WTC11 (cell line): Measurements from ENCODE around the gene FAM107B. TPM values are rescaled to one million over a fixed set of nuclear protein-coding genes. Genes with fewer than 3 reads are reported as not detected.

Experiments used
- ATAC-seq: fragments of 200-7000 bp; cut with Tn5 transposase; 2 replicates; pipeline ENCODE4 v1.10.0; 2021; ENCODE audit warnings: mild to moderate bottlenecking, moderate library complexity
- CTCF ChIA-PET: fragments of 300-600 bp; sonication (Branson Sonifier 250); formaldehyde crosslinking; loops from one replicate; lab custom pipeline; 2021; ENCODE audit warnings: antibody characterized with exemption; lab: Charles Lee
- POLR2A ChIA-PET: fragments of 350-600 bp; sonication (Branson Sonifier 250); formaldehyde crosslinking; loops from one replicate; lab custom pipeline; 2021; ENCODE audit warnings: antibody characterized with exemption; lab: Charles Lee
- DNase-seq: peaks from one replicate; pipeline ENCODE4 v3.0.0; 2021; ENCODE audit warnings: low spot score
- H3K27ac Mint-ChIP-seq: 2 replicates; pipeline ENCODE4 v1.8.0; 2021; ENCODE audit warnings: mixed read lengths
- H3K27me3 Mint-ChIP-seq: 2 replicates; pipeline ENCODE4 v1.8.0; 2021; ENCODE audit warnings: low read depth, mild to moderate bottlenecking, moderate library complexity, mixed read lengths
- H3K36me3 Mint-ChIP-seq: 2 replicates; pipeline ENCODE4 v1.8.0; 2021; ENCODE audit warnings: mixed read lengths
- H3K4me1 Mint-ChIP-seq: 2 replicates; pipeline ENCODE4 v1.8.0; 2022; ENCODE audit warnings: mixed read lengths
- H3K4me3 Mint-ChIP-seq: 2 replicates; pipeline ENCODE4 v1.8.0; 2021; ENCODE audit warnings: mild to moderate bottlenecking, moderate library complexity, mixed read lengths
- H3K9me3 Mint-ChIP-seq: 2 replicates; pipeline ENCODE4 v1.8.0; 2021; ENCODE audit warnings: mixed read lengths
- ATF1 ChIP-seq: sonication (generic); formaldehyde crosslinking; IDR thresholded peaks from 2 replicates; pipeline ENCODE4 v1.8.1; 2023; ENCODE audit warnings: mild to moderate bottlenecking, moderate library complexity, missing genetic modification reagents
- CREM ChIP-seq: sonication (generic); formaldehyde crosslinking; IDR thresholded peaks from 2 replicates; pipeline ENCODE4 v1.8.1; 2022; ENCODE audit warnings: mild to moderate bottlenecking, missing genetic modification reagents, moderate library complexity
- CTCF ChIP-seq: fragments of 200-600 bp; IDR thresholded peaks from 2 replicates; pipeline ENCODE4 v1.8.0; 2022; ENCODE audit warnings: antibody characterized with exemption
- ELF4 ChIP-seq: sonication (generic); formaldehyde crosslinking; IDR thresholded peaks from 2 replicates; pipeline ENCODE4 v1.8.1; 2022; ENCODE audit warnings: low read depth, mild to moderate bottlenecking, moderate library complexity, missing genetic modification reagents
- FOXP1 ChIP-seq: sonication (generic); formaldehyde crosslinking; IDR thresholded peaks from 2 replicates; pipeline ENCODE4 v1.8.0; 2022; ENCODE audit warnings: missing genetic modification reagents, mild to moderate bottlenecking, moderate library complexity, borderline replicate concordance
- JAZF1 ChIP-seq: fragments of 250-450 bp; sonication (Bioruptor Pico); IDR thresholded peaks from 2 replicates; pipeline ENCODE4 v1.9.0; 2021; ENCODE audit warnings: moderate library complexity, mild to moderate bottlenecking, inconsistent platforms
- MAX ChIP-seq: sonication (generic); formaldehyde crosslinking; IDR thresholded peaks from 2 replicates; pipeline ENCODE4 v1.8.0; 2022; ENCODE audit warnings: mild to moderate bottlenecking, missing genetic modification reagents
- SMAD4 ChIP-seq: sonication (generic); formaldehyde crosslinking; IDR thresholded peaks from 2 replicates; pipeline ENCODE4 v1.8.0; 2022; ENCODE audit warnings: mild to moderate bottlenecking, missing genetic modification reagents
- ZMAT4 ChIP-seq: fragments of 250-450 bp; sonication (Bioruptor Pico); IDR thresholded peaks from 2 replicates; pipeline ENCODE4 v1.9.0; 2021; ENCODE audit warnings: mild to moderate bottlenecking
- ZNF138 ChIP-seq: sonication (generic); formaldehyde crosslinking; conservative IDR thresholded peaks from 2 replicates; pipeline ENCODE4 v1.8.1; 2022; ENCODE audit warnings: mild to moderate bottlenecking, moderate library complexity, missing genetic modification reagents
- total RNA-seq: library from RNA; stranded (reverse); gene quantifications from 3 replicates; pipeline ENCODE4 v1.2.3, GENCODE V29; 2021
- TF ChIP-seq, protein P1 (sequence below): sonication (generic); formaldehyde crosslinking; IDR thresholded peaks from 2 replicates; pipeline ENCODE4 v1.8.1; 2023; ENCODE audit warnings: mild to moderate bottlenecking, missing genetic modification reagents
- TF ChIP-seq, protein P2 (sequence below): sonication (generic); formaldehyde crosslinking; IDR thresholded peaks from 2 replicates; pipeline ENCODE4 v1.8.1; 2023; ENCODE audit warnings: mild to moderate bottlenecking, missing genetic modification reagents, moderate library complexity
- TF ChIP-seq, protein P3 (sequence below): fragments of 250-450 bp; sonication (Bioruptor Pico); IDR thresholded peaks from 2 replicates; pipeline ENCODE4 v1.9.0; 2021; ENCODE audit warnings: mild to moderate bottlenecking, borderline replicate concordance

The FAM107B gene
- total RNA-seq, 1 experiment from 2014 or later = 22.4 TPM

DNA sequence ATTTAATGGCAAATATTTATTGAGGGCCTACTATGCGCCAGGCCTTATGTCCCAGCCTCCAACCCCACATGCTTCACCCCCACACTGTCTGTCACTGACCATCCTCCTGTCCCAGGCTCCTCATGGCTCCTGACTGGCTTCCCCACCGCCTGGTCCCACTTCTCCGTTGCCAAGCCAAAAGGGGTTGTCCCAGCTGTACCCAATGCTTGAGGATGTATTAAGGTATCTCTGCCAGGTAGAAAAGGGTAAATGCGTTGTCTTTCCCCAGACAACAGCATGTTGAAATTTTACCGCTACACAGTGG lies 275.1 kb downstream of the FAM107B start (continued):
- TF ChIP-seq, protein P1, sequence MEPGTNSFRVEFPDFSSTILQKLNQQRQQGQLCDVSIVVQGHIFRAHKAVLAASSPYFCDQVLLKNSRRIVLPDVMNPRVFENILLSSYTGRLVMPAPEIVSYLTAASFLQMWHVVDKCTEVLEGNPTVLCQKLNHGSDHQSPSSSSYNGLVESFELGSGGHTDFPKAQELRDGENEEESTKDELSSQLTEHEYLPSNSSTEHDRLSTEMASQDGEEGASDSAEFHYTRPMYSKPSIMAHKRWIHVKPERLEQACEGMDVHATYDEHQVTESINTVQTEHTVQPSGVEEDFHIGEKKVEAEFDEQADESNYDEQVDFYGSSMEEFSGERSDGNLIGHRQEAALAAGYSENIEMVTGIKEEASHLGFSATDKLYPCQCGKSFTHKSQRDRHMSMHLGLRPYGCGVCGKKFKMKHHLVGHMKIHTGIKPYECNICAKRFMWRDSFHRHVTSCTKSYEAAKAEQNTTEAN (CRISPR knock-in tag) = no peak
- no peak for TF ChIP-seq ZNF138 (CRISPR knock-in tag)
- TF ChIP-seq, protein P2, sequence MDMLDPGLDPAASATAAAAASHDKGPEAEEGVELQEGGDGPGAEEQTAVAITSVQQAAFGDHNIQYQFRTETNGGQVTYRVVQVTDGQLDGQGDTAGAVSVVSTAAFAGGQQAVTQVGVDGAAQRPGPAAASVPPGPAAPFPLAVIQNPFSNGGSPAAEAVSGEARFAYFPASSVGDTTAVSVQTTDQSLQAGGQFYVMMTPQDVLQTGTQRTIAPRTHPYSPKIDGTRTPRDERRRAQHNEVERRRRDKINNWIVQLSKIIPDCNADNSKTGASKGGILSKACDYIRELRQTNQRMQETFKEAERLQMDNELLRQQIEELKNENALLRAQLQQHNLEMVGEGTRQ (CRISPR knock-in tag) = no peak

DNA sequence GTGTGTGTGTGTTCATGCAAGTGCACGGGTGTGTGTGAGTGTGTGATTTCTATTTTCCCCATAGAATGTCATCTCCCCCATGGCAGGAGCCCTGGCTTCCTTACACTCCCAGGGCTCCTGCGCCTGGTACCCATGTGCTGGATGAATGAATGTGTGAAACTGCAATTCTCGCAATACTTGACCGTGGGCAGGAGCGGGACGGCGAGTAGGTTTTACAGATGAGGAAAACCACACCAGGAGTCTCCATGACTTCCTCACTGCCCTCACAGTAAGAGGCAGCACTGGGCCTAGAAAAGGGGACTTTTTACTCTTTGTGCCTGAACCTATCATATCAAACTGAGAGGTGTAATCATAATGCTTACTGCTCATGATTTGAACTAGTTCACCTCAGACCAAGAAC lies 276.4 kb downstream of the FAM107B start:
- ATAC-seq = no peak
- H3K36me3 Mint-ChIP-seq = no peaks in the 10 kb centered on the region
- no peaks in the 10 kb centered on the region for H3K9me3 Mint-ChIP-seq
- CTCF ChIA-PET = interaction anchor here (1.7 kb wide), 1 partner anchor 339 kb away, joined by 4 read pairs; the partner anchor contains the start of genes CDNF, HSPA14 and MSANTD7
- POLR2A ChIA-PET = no interaction called here
- H3K27me3 Mint-ChIP-seq = no peaks in the 10 kb centered on the region; the same call in 1 of the 2 replicates
- DNase-seq = no peak
- H3K27ac Mint-ChIP-seq = no peak overlapping the region
- H3K4me1 Mint-ChIP-seq = peaks cover 14% of the 10 kb centered on the region
- no peak for TF ChIP-seq CREM (CRISPR knock-in tag)
- TF ChIP-seq, all 79 proteins: peak for 0
- no peak overlapping the region for H3K4me3 Mint-ChIP-seq

GRCh38 chr10:14491811-14492210 lies 282.9 kb downstream of the FAM107B start:
- ATAC-seq = no peak
- no peaks in the 10 kb centered on the region for H3K36me3 Mint-ChIP-seq
- POLR2A ChIA-PET = no interaction called here
- CTCF ChIA-PET = no interaction called here
- DNase-seq = no peak
- H3K27me3 Mint-ChIP-seq = no peaks in the 10 kb centered on the region; the same call in 1 of the 2 replicates
- H3K4me3 Mint-ChIP-seq = no peak overlapping the region
- H3K4me1 Mint-ChIP-seq = no peaks in the 10 kb centered on the region
- H3K9me3 Mint-ChIP-seq = no peaks in the 10 kb centered on the region
- H3K27ac Mint-ChIP-seq = no peak overlapping the region
- no peak for TF ChIP-seq ZMAT4
- TF ChIP-seq ELF4 (CRISPR knock-in tag) = no peak
- TF ChIP-seq CREM (CRISPR knock-in tag) = no peak
- TF ChIP-seq MAX (CRISPR knock-in tag) = no peak
- TF ChIP-seq, protein P3, sequence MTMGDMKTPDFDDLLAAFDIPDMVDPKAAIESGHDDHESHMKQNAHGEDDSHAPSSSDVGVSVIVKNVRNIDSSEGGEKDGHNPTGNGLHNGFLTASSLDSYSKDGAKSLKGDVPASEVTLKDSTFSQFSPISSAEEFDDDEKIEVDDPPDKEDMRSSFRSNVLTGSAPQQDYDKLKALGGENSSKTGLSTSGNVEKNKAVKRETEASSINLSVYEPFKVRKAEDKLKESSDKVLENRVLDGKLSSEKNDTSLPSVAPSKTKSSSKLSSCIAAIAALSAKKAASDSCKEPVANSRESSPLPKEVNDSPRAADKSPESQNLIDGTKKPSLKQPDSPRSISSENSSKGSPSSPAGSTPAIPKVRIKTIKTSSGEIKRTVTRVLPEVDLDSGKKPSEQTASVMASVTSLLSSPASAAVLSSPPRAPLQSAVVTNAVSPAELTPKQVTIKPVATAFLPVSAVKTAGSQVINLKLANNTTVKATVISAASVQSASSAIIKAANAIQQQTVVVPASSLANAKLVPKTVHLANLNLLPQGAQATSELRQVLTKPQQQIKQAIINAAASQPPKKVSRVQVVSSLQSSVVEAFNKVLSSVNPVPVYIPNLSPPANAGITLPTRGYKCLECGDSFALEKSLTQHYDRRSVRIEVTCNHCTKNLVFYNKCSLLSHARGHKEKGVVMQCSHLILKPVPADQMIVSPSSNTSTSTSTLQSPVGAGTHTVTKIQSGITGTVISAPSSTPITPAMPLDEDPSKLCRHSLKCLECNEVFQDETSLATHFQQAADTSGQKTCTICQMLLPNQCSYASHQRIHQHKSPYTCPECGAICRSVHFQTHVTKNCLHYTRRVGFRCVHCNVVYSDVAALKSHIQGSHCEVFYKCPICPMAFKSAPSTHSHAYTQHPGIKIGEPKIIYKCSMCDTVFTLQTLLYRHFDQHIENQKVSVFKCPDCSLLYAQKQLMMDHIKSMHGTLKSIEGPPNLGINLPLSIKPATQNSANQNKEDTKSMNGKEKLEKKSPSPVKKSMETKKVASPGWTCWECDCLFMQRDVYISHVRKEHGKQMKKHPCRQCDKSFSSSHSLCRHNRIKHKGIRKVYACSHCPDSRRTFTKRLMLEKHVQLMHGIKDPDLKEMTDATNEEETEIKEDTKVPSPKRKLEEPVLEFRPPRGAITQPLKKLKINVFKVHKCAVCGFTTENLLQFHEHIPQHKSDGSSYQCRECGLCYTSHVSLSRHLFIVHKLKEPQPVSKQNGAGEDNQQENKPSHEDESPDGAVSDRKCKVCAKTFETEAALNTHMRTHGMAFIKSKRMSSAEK (CRISPR knock-in tag) = no peak
- no peak for TF ChIP-seq FOXP1 (CRISPR knock-in tag)
- no peak for TF ChIP-seq JAZF1 (CRISPR knock-in tag)
- TF ChIP-seq SMAD4 = no peak
- no peak for TF ChIP-seq ATF1 (CRISPR knock-in tag)
- TF ChIP-seq CTCF = no peak
